HEK293 (cell line): Measurements from ENCODE around the gene E2F4.
A peak's percentile ranks its signal among the peaks of the same experiment; 100 is the strongest.

ENCODE experiments used
- BCL6B ChIP-seq: fragments of 450-650 bp; formaldehyde crosslinking; IDR thresholded peaks from 2 replicates; pipeline ENCODE4 v1.5.1; 2017; ENCODE audit warnings: missing biosample characterization, missing genetic modification characterization
- GLI2 ChIP-seq: fragments of 450-650 bp; formaldehyde crosslinking; IDR thresholded peaks from 2 replicates; pipeline ENCODE4; 2017; ENCODE audit warnings: missing biosample characterization, missing genetic modification characterization, low read depth, borderline replicate concordance
- HOXC10 ChIP-seq: sonication (generic); formaldehyde crosslinking; IDR thresholded peaks from 2 replicates; pipeline ENCODE4 v1.8.1; 2023; ENCODE audit warnings: mild to moderate bottlenecking, missing genetic modification reagents
- INSM2 ChIP-seq: fragments of 450-650 bp; formaldehyde crosslinking; IDR thresholded peaks from 2 replicates; pipeline ENCODE4 v1.5.1; 2016; ENCODE audit warnings: missing biosample characterization, missing genetic modification characterization
- KLF9 ChIP-seq: fragments of 450-650 bp; formaldehyde crosslinking; IDR thresholded peaks from 2 replicates; pipeline ENCODE4 v1.5.1; 2016; ENCODE audit warnings: missing biosample characterization, missing genetic modification characterization, low read depth
- PRDM10 ChIP-seq: fragments of 450-650 bp; formaldehyde crosslinking; IDR thresholded peaks from 2 replicates; pipeline ENCODE4 v1.5.1; 2016; ENCODE audit warnings: missing biosample characterization, missing genetic modification characterization
- SCRT2 ChIP-seq: fragments of 450-650 bp; formaldehyde crosslinking; IDR thresholded peaks from 2 replicates; pipeline ENCODE4 v1.5.1; 2016; ENCODE audit warnings: missing biosample characterization, missing genetic modification characterization
- ZBTB11 ChIP-seq: fragments of 450-650 bp; formaldehyde crosslinking; conservative IDR thresholded peaks from 2 replicates; pipeline ENCODE4 v1.5.1; 2016; ENCODE audit warnings: low read depth, missing biosample characterization, missing genetic modification characterization
- ZBTB7A ChIP-seq: fragments of 450-650 bp; formaldehyde crosslinking; IDR thresholded peaks from 2 replicates; pipeline ENCODE4 v1.5.1; 2016; ENCODE audit warnings: low read depth, missing biosample characterization, missing genetic modification characterization
- ZEB2 ChIP-seq: fragments of 450-650 bp; formaldehyde crosslinking; IDR thresholded peaks from 2 replicates; pipeline ENCODE4 v1.5.1; 2016; ENCODE audit warnings: missing biosample characterization, missing genetic modification characterization
- ZFHX2 ChIP-seq: fragments of 450-650 bp; formaldehyde crosslinking; conservative IDR thresholded peaks from 2 replicates; pipeline ENCODE4 v1.5.1; 2016; ENCODE audit warnings: missing biosample characterization, missing genetic modification characterization
- ZFP69B ChIP-seq: fragments of 450-650 bp; formaldehyde crosslinking; IDR thresholded peaks from 2 replicates; pipeline ENCODE4 v1.5.1; 2016; ENCODE audit warnings: missing biosample characterization, missing genetic modification characterization
- ZNF121 ChIP-seq: fragments of 450-650 bp; formaldehyde crosslinking; IDR thresholded peaks from 2 replicates; pipeline ENCODE4 v1.5.1; 2016; ENCODE audit warnings: missing biosample characterization, missing genetic modification characterization
- ZNF133 ChIP-seq: fragments of 450-650 bp; formaldehyde crosslinking; IDR thresholded peaks from 2 replicates; pipeline ENCODE4 v1.5.1; 2016; ENCODE audit warnings: missing biosample characterization, missing genetic modification characterization
- ZNF19 ChIP-seq: fragments of 450-650 bp; formaldehyde crosslinking; IDR thresholded peaks from 2 replicates; pipeline ENCODE4; 2016; ENCODE audit warnings: missing biosample characterization, missing genetic modification characterization, low read depth
- ZNF202 ChIP-seq: fragments of 450-650 bp; formaldehyde crosslinking; IDR thresholded peaks from 2 replicates; pipeline ENCODE4 v1.5.1; 2016; ENCODE audit warnings: missing biosample characterization, missing genetic modification characterization, borderline replicate concordance
- ZNF274 ChIP-seq, 2 experiments: fragments of 200-500 bp in 1 of 2; fragments of 450-650 bp in 1 of 2; sonication (Bioruptor generic) in 1 of 2; formaldehyde crosslinking in 1 of 2; IDR thresholded peaks; 2 replicates each; pipeline versions ENCODE4 v1.5.1 to v1.6.1; 2014 to 2016; ENCODE audit warnings: borderline replicate concordance in 1 of 2, inconsistent platforms in 1 of 2, low read length in 1 of 2, missing biosample characterization in 1 of 2, missing genetic modification characterization in 1 of 2
- ZNF335 ChIP-seq: fragments of 450-650 bp; formaldehyde crosslinking; conservative IDR thresholded peaks from 2 replicates; pipeline ENCODE4 v1.5.1; 2016; ENCODE audit warnings: missing biosample characterization, missing genetic modification characterization
- ZNF433 ChIP-seq: fragments of 450-650 bp; formaldehyde crosslinking; IDR thresholded peaks from 2 replicates; pipeline ENCODE4 v1.5.1; 2016; ENCODE audit warnings: missing biosample characterization, missing genetic modification characterization, low read depth
- ZNF549 ChIP-seq: fragments of 450-650 bp; IDR thresholded peaks from 2 replicates; pipeline ENCODE4 v1.5.1; 2018; ENCODE audit warnings: missing biosample characterization, missing genetic modification characterization, mild to moderate bottlenecking, inconsistent platforms, moderate library complexity
- ZNF558 ChIP-seq: fragments of 450-650 bp; formaldehyde crosslinking; IDR thresholded peaks from 2 replicates; pipeline ENCODE4 v1.5.1; 2016; ENCODE audit warnings: missing biosample characterization, missing genetic modification characterization
- ZNF660 ChIP-seq: fragments of 450-650 bp; IDR thresholded peaks from 2 replicates; pipeline ENCODE4 v1.5.1; 2018; ENCODE audit warnings: missing biosample characterization, mild to moderate bottlenecking, missing genetic modification characterization
- ZNF670 ChIP-seq: fragments of 450-650 bp; formaldehyde crosslinking; IDR thresholded peaks from 2 replicates; pipeline ENCODE4 v1.5.1; 2016; ENCODE audit warnings: missing biosample characterization, missing genetic modification characterization, low read depth
- ZNF692 ChIP-seq: fragments of 450-650 bp; formaldehyde crosslinking; IDR thresholded peaks from 2 replicates; pipeline ENCODE4 v1.5.1; 2016; ENCODE audit warnings: missing biosample characterization, missing genetic modification characterization
- ZXDB ChIP-seq: fragments of 450-650 bp; formaldehyde crosslinking; IDR thresholded peaks from 2 replicates; pipeline ENCODE4 v1.5.1; 2016; ENCODE audit warnings: missing biosample characterization, missing genetic modification characterization

E2F4 gene

GRCh38 chr16:67173808-67174705 is 17.9 kb upstream of the E2F4 start (continued):
- TF ChIP-seq PRDM10 (peak; percentile 41; the same call in 1 of the 2 replicates), ZXDB (tag by site-specific recombination) (peak; percentile 66; the same call in 1 of the 2 replicates), ZBTB11 (tag by site-specific recombination) (peak; percentile 59), GLI2 (tag by site-specific recombination) (no peak), ZNF335 (tag by site-specific recombination) (peak; percentile 100), ZNF670 (tag by site-specific recombination) (no peak), ZNF133 (tag by site-specific recombination) (no peak), ZNF433 (tag by site-specific recombination) (no peak), BCL6B (tag by site-specific recombination) (no peak), ZFHX2 (tag by site-specific recombination) (peak; percentile 34; the same call in 1 of the 2 replicates), SCRT2 (0 out of 2 replicates have a peak, but pooled peaks have one; percentile 11), ZNF19 (tag by site-specific recombination) (no peak), KLF9 (peak; percentile 34; the same call in 1 of the 2 replicates), ZEB2 (tag by site-specific recombination) (0 out of 2 replicates have a peak, but pooled peaks have one; percentile 7), ZNF274 (IDR thresholded peaks at IDR 0.05; ENCODE audit: low read length) (no peak), ZNF274 (tag by site-specific recombination; IDR thresholded peaks at IDR 0.05; ENCODE audit: borderline replicate concordance) (no peak), INSM2 (tag by site-specific recombination) (no peak), ZNF121 (tag by site-specific recombination) (peak; percentile 94), ZNF692 (tag by site-specific recombination) (peak; percentile 77), ZBTB7A (tag by site-specific recombination) (no peak), ZNF549 (peak; percentile 83), ZNF202 (tag by site-specific recombination) (no peak), ZFP69B (no peak), ZNF558 (tag by site-specific recombination) (no peak), ZNF660 (tag by site-specific recombination) (peak; percentile 66; the same call in 1 of the 2 replicates), HOXC10 (CRISPR knock-in tag) (no peak)
